Activated CD8-positive, alpha-beta memory T cell treated with anti-CD3 and anti-CD28 coated beads for 4 hours (primary cell): Measurements from ENCODE around the gene LPAR1.

Experiments used
- DNase-seq, 2 donors: peaks; one replicate each; pipeline ENCODE4 v3.0.0-alpha.2; 2020; ENCODE audit warnings: low read depth in 2 of 2

The LPAR1 gene

DNA sequence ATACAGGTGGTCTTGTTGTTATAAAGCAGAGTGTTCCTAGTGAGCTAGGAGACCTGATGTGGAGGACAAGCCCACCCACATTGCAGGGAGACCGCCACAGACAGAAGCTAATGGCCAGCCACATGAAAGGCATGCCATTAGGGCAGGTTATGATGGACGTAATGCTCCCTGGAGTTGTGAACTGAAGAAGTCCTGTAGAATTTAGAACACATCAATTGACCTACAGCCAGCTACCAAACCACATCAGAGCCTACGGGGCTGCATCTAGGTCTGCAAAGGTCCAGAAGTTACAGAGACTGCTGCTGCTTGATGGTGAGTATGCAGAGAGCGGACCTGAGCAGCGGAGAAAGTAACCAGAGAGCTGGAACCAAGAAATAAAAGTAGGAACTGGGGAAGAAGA, 116.6 kb downstream of the LPAR1 start:
- DNase-seq = no peak

DNA sequence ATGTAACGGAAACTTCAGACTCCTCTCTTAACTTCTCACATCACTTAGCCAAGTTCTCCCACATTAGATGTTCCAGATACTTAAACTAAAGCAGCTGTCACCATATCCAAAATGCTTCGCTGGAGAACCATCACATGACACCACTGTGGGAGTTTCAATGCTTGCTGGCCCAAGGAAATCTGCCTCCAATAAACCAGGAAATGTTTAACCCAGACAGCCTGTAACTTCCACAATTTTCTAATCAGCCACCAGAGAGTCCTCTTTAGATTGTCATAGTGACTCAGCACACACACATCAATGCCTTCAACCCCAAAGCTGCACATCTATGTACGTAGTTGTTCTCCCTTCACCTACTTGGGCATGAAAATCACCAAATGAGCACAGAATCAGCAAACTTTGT, 118.7 kb downstream of the LPAR1 start:
- DNase-seq = no peak

DNA sequence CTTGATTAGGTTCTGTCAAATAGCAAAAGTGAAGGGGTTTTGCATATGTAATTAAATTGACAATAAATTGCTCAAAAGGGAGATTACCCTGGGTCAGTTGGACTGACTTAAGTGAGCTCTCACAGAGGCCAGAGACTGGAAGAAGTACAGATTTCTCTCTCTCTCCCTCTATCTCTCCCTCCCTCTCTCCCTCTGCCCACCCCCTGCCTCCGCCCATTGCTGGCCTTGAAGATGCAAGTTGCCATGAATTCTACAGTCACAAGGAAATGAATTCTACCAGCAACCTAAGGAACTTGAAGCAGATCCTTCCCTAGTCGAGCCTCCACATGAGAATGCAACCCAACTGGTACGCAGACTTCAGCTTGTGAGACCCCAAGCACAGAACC, 119.2 kb downstream of the LPAR1 start:
- DNase-seq = no peak

DNA sequence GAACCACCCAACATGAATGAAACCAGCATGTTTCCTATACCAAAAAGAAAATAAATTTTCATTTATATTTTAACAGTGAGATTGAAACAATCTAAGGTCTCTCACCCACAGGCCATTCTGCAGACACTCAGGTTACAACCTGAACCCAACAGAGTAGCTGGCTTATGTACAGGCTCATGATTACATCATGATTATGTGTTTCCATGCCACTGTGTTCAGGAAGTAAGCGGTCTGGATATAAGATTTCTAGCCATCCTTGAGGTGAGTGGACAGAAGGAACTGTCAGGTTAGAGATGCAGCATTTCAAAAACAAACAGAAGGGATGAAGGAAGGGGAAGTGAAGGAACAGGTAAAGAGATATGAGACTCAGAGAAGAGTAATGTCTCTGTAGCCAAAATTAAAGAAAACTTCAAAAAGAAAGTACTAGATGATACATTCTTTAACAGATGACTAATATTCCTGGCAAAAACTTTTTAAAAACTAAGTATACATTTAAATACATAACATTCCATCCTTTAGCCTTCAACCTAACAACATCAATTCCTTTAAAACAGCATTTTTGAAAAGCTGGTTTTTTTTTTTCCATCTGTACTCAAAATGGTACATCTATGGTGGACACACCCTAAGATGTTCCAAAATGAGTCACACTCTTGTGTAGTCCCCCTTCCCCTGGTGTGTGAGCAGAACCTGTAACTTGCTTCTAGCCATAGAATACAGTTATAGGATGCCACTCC, 119.8 kb downstream of the LPAR1 start:
- DNase-seq = no peak

DNA sequence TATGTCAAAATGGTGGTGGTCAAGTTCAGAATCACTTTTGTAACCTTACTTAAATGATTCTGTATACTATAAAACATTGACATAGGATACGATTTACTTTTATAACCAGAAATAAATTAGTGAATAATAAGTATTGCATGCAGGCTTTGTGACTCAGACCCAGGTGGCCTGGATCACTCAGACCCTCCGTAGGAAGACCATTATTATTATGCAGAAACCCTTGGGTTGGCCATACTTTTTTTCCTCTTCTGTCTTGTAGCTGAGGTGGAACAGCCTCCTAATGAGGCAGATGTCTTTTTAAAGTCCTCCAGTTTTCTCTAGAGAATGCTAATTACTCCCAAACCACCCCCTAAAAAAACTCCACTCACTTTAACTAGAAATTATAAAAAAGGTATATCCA, 121.9 kb downstream of the LPAR1 start:
- no peak for DNase-seq

DNA sequence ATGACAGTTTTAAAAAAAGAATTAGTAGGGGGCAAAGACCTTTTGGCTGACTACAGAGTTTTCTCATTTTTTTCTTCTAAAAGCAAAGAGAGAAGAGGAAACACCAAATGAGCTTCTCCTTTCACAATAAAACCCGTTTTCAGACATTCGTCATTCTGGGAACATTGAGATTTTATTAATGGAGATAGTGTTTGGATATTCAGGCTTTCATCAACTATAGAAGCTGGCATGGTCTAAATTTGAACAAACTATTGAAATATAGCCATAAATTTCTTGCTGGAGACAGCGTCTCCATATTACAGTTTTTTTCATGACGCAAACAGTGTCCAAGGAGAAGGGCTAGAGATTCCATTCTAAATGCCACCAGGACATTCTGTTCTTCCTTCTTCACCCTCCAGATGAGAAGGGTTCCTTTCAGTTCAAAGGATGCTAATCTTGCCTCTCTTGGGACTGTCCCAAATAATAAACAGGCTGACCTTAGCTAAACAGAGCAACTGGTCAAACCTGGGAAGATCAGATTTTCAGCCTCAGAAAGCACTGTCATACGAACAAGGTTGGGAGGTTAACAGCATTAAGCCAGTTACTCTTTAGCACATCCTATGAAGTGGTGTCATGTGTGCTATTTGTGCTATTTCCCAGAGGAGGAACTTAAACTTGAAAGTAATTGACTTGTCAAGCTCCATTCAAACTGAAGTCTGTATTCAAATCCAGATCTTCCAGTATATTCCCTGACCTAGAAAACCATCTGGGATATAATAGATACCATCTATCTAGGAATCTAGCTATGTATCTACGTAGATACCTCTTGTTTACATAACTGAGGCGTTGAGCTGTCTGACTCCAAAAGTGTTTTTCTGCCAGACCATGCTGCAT, 125.6 kb downstream of the LPAR1 start:
- no peak for DNase-seq

DNA sequence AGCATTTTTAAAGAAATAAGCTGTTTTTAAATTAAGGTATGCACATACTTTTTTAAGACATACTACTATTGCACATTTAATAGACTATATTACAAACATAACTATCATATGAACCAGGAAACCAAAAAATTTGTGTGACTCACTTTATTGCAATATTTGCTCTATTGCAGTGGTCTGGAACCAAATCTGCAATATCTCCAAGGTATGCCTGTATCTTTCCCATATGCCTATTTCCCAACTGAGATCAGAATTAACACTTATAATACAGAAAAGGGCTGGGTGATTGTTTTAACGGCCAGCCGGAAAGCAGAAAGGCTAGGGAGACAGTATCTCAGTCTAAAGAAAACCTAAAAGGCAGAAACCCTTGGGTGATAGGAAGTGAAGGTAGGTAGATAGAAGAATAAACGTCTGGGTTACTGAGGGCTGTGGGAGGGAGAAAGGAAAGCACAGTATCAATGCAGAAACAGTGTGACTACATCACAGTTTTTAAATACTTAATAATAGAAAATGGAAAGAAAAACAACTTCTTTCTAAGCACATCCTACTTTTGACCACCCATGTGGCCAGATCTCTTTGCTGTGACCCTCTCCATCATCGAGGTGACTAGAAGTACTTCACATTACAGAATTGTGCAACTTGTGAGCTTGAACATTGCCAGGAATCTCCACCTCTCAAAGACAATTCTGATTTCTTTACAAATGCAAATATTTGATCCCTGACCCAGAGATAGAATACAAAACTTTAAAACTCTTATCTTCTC, 126.4 kb downstream of the LPAR1 start:
- no peak for DNase-seq

DNA sequence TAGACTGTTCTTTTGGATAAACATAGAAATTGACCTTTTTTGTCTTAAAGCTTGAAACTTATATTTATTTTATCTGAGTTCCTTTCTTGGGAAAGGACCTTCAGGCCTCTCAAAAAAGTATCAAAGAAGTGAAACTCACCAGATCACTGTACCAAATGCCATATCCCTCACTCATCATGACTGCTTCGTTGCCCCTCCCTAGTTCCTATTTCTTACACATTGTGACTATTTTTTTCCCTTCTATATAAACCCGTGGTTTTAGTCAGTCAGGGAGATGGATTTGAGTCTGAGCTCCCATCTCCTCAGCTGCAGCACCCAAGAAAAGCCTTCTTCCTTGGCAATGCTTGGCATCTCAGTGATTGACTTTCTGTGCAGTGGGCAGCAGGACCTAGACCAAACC, 129.4 kb downstream of the LPAR1 start:
- no peak for DNase-seq

DNA sequence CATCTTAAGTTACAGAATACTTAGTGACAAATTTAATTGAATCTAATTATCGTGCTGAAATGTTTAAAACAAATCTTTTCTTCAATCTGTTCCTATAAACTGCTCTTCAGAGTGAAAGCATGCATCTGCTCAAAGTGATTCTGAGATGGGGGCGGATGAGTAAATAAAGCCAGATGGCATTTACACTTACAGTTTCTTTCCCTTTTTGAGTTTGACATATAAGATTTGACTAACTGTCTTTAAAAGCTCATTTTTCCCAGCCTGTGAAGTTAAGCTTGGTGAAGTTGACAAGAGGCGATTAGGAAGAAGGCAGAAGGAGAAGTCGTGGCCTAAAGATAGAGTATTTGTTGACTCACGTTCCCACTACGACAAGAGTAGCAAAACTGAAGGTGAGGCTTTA, 137.4 kb downstream of the LPAR1 start:
- DNase-seq = no peak

DNA sequence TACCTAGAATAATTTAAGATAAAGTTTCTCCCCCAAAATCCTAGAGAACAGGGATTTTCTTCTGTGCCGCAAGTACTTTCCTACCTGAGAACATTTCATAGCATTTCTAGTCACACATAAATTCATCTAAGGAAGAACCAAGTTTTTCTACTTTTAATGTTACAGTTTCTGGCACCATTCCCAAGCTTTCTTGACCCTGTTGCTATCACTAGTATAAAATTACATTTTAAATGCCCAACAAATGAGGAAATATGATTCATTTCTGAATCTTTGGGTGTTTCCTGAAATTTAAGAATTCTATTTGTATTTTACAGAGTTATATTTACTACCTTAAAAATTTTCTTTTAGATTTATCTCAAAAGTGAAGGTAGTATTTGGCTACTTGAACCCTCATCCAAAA, 137.8 kb downstream of the LPAR1 start:
- DNase-seq = no peak

DNA sequence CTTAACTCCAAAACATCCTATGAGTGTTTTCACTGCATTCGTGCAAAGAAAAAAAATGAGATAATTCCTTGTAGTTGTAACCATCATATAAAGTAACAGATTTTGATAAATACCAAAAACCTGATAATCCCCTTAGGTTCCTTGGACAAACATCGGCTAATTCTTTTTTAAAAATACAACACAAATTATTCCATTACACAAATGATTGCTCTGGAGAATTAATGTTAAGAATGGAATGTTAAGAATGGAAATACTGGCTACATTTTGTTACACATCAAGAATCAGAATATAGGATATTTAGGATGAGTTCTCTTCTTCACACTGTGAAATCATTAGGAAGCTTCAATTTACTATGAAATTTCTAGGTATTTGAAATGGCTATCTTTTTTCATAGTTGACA, 139.4 kb downstream of the LPAR1 start:
- DNase-seq = no peak

DNA sequence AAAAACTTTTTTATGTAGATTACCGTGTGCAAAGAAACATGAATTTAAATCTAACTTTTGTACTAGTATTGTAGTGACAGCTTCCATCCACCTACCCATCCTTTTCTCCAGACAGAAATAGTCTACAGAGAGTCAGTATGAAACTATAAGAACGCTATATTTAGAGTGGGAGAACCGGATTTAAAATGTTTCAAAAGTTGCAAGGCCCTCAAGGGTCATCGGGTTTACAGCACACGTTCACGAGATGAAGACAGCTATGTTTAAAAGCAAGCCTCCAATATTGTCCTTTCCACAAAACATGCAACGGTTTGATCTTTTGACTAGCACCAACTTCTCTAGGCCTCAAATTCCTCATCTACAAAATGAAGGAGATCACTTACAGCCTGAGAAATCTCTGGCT, 139.9 kb downstream of the LPAR1 start:
- no peak for DNase-seq

DNA sequence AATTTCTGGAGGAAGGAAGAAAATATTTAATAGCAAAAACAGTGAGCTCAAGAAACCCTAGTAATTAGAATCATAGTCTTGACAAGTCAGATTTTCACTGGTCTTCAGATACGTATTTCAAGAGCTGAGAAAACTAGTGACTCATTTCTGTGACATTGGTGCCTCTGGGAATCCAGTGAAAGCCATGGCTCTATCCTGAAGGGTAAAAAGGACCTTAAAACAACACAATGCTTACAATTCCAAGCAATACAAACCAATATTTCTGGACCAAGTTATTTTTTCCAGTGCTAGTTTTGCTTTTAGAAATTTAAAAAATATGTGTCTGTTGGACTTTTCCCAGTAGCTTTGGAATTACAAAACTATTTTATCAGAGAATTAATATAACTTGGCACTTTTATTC, 140.3 kb downstream of the LPAR1 start:
- DNase-seq = no peak

DNA sequence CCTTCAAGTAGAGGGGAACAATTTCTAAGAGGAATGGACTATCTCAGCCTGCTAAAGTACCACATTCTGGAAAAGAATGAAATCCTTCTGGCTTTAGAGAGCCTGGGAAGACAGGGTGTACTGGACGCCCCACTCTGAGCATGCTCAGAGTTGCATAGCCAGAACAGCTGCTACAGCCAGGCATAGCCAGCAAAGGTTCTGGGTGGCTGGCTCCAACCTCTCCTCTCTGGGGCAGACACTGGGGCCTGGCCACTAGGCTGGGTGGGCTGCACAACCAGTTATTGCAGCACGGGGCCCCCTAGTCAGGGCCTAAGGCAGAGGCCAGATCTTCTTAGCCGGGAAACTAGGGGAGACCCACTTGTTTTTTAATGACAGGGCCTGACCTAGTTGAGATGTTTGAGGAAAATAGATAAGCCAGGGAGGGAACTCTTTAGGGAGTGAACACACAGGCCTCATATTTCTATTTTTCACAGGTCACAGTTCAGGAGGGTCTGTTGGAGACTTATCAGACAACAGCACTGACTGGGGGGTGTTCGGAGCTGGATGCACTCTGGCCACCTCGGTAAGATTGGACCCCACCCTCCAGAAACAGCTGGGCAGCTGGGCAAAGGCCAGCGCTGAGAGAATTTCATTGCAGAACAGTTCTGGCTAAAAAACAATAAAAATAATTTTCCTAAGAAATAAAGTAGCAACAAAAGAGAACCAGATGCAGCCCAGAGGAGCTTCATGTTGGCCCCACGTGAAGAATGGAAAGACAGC, 142.9 kb downstream of the LPAR1 start:
- no peak for DNase-seq

DNA sequence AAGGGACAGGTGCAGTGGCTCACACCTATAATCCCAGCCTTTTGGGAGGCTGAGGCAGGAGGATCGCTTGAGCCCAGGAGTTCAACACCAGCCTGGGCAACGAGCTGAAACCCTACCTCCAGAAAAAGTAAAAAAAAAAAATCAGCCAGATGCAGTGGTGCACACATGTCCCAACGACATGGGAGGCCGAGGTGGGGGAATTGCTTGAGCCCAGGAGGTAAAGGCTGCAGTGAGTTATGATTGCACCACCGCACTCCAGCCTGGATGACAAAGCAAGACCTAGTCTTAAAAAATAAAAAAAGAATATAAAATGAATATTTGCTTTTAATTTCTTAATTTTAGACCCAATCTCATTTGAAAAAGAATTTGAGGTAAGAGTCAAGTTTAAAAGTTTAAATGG, 143.5 kb downstream of the LPAR1 start:
- DNase-seq = no peak

DNA sequence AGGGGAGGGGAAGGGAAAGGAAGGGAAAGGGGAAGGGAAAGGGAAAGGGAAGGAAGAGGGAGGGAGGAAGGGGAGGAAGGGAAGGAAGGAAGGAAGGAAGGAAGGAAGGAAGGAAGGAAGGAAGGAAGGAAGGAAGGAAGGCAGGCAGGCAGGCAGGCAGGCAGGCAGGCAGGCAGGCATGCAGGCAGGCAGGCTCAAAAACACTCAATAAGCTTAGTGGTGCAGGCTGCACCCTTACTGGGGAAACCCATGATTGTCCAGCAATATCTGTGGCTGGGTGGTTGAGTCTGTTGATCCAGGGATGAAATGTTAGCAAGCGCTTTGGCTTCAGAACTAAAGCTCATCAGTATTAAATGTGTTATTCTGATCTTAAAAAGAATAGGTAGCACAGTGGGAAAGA, 145.6 kb downstream of the LPAR1 start:
- DNase-seq = no peak

DNA sequence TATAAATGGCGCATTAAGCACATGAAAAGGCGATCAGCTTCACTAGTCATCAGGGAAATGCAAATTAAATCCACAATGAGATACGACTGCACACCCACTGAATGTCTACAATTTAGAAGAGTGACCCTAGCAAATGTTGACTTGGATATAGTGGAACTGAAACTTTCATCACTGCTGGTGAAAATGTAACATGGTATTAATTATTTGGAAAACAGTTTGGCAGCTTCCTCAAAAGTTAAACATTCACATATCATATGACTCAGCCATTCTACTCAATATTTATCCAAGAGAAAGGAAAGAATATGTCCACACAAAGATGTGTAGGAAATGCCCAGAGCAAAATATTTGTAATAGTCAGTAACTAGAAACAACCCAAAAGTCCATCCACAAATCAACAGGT, 146.5 kb downstream of the LPAR1 start:
- DNase-seq = no peak

DNA sequence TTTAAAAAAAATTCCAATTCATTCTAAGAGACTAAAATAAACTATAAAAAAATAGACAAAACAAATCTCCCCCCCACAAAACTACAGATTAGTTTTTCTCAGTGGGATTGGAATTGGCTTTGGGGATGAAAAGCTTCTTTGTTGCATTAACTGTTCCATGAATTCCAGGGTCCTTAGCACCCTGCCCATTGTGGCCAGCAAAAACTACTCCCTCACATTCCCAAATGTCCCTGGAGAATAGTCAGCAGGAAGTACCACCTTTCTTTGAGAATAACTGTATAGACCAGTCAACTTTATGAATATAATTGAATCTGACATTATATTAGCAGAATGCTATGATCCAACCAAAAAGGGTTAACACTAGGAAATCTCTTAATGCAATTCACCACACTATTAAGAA, 147.9 kb downstream of the LPAR1 start:
- no peak for DNase-seq

DNA sequence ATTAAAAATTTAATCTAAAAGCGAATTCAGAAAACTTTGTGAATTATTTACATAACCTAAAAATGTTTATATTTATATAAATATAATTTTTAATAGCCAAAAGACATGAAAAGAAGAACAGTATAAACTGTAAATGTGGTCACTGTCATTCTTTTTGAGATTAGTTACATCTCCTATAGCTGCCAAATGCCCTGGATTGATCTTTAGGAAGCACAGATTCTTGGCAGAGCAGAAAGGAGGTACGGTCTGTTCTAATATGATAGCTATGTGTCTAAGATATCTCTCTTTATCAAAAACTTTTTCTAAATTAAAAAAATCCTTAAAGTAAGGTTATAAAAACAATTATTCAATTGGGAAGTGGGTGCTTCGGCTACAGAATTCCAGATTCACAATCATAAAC, 151.0 kb downstream of the LPAR1 start:
- no peak for DNase-seq

DNA sequence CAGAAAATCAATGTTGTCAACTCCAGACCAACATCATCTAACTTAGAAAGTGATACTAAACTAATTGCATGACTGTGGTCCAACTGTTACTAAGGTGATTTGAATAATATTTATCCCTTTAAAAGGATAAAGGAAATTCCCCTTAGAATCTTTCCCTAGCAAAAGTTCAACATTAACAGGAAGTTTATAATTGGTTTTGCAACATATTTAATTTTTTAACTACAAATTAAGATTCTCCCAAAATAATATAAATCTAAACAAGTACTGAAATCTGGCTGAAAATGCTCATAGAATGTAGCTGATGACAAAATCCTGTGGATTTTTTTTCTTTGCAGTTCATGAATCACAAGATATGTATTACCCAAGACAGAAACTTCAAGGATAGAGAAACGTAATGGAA, 151.4 kb downstream of the LPAR1 start:
- no peak for DNase-seq

DNA sequence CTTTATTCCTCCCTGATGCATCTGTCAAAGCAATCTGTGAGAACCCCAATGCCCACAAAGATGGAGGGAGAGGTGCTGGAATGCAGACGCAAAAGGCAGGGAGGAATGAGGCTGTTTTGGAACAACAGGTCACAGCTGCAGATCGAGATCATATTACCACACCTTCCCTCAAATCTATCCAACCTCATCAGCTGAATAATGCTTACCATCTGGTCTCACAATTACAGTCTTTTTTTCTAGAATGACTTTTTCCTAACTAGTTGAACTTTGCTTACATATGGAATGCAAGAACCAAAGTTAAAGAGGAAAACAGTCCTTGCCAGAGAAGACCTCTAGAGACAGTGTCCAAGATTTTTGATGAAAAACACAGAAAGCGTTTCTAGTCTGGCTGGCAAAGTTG, 158.1 kb downstream of the LPAR1 start:
- DNase-seq = no peak

DNA sequence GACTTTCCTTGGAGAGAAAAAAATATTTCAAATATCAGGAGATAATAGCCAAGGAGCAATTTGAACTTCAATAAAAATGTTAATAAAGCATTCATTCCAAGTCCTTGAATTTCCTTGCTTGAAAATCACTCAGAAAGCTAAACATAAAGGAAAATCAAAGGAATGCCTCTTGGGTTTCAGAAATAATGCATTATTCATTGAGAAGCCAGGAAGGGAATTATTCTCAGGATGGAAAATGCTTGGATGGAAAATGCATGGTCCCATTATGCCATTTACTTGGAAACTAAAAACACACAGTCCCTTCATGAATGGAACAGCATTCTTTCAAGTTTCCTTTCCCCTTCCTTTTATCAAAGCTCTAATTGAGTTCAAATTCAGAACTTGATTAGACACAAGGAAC, 160.9 kb downstream of the LPAR1 start:
- no peak for DNase-seq
